Left colon (tissue), 2 donors: ENCODE results near the gene ELP4. TPM values are rescaled to one million over a fixed set of nuclear protein-coding genes. Genes with fewer than 3 reads are reported as not detected.
"Not testable (repeated sequence)": the region's sequence is repeated elsewhere in the genome, so short reads cannot be mapped to it uniquely, and the experiment has no call there.

ENCODE experiments used
- ATAC-seq: fragments of 200-7000 bp; cut with Tn5 transposase; one replicate; pipeline ENCODE4 v1.9.1; 2020; ENCODE audit warnings: mild to moderate bottlenecking, moderate library complexity
- DNase-seq, 2 donors: peaks; one replicate each; pipeline ENCODE4 v3.0.0-alpha.2; 2020
- intact Hi-C, 2 donors: fragments of 100-400 bp; cut with DNase I in 1 of 2; cut with micrococcal nuclease in 1 of 2; formaldehyde crosslinking; loops; one replicate each; pipeline versions ENCODE4 v1.11.2 to v1.14.0; 2022; cut with DNase I, micrococcal nuclease
- long read RNA-seq: library from polyadenylated mRNA; unstranded; transcript quantifications from one replicate; pipeline ENCODE4 v2.0.0, GENCODE V29; 2021
- total RNA-seq, 2 donors: library from RNA; stranded (reverse); fragmentation: NEBNext Ultra II Directional; extraction: Animal tissue kit (Norgen Biotek cat#: 25700); gene quantifications; one replicate each; pipeline ENCODE4 v1.2.1, GENCODE V29; 2021
- donor health status: DM: no; HTN: no; CAD: no.
- donor health status: DM: yes; HTN: yes; CAD: no.

Gene ELP4
- 10 to 100 TPM; 15.1 to 15.2 TPM for total RNA-seq
- long read RNA-seq, full-length matches to known transcripts: 4 of 9 reads
- long read RNA-seq, partial matches to known transcripts: 3 of 9 reads
- long read RNA-seq, other reads (novel, unspliced or antisense): 2 of 9 reads

GRCh38 chr11:31509429-31510345 is at the start of gene ELP4, which contains the start of gene IMMP1L:
Gene ELP4, plus strand, starts transcription at chr11:31509767. Its CDS starts 18 bp downstream, at chr11:31509785.
Gene IMMP1L, minus strand, starts transcription at chr11:31509622. Its CDS starts 46,346 bp downstream, at chr11:31463276.
- DNase-seq: peak; percentile 97
- intact Hi-C loops: no loop called here
- peak; percentile 99 for ATAC-seq

- DNase-seq: no peak
- intact Hi-C loops: no loop called here
- no peak for ATAC-seq
These were observed 45.1 kb upstream of the ELP4 start for GRCh38 chr11:31464436-31464835.

GRCh38 chr11:31474083-31474482 is 35.5 kb upstream of the ELP4 start:
- DNase-seq (no peak), ATAC-seq (no peak)
- intact Hi-C loops: no loop called here

GRCh38 chr11:31477528-31478222 is 31.9 kb upstream of the ELP4 start:
- intact Hi-C loops: no loop called here
- ATAC-seq (no peak), DNase-seq (no peak)

GRCh38 chr11:31478223-31478590 is 31.4 kb upstream of the ELP4 start:
- DNase-seq (no peak), ATAC-seq (no peak)
- intact Hi-C loops: no loop called here

GRCh38 chr11:31479066-31479465 is 30.5 kb upstream of the ELP4 start:
- intact Hi-C loops: no loop called here
- no peak for DNase-seq
- no peak for ATAC-seq

GRCh38 chr11:31480930-31481329 is 28.6 kb upstream of the ELP4 start:
- ATAC-seq: no peak
- no peak for DNase-seq
- intact Hi-C loops: no loop called here

GRCh38 chr11:31484497-31484896 is 25.1 kb upstream of the ELP4 start:
- intact Hi-C loops: no loop called here
- no peak for ATAC-seq
- no peak for DNase-seq

GRCh38 chr11:31487848-31488247 is 21.7 kb upstream of the ELP4 start:
- no peak for ATAC-seq
- intact Hi-C loops: no loop called here

GRCh38 chr11:31492320-31492913 is 17.1 kb upstream of the ELP4 start:
- intact Hi-C loops: no loop called here
- DNase-seq: no peak

More at GRCh38 chr11:31487848-31488247, 21.7 kb upstream of the ELP4 start:
- DNase-seq: no peak

GRCh38 chr11:31493235-31493634 is 16.3 kb upstream of the ELP4 start:
- DNase-seq (no peak), ATAC-seq (no peak)
- intact Hi-C loops: no loop called here

More at GRCh38 chr11:31492320-31492913, 17.1 kb upstream of the ELP4 start:
- no peak for ATAC-seq

- DNase-seq, intact Hi-C loops, ATAC-seq: not testable (repeated sequence)
These were observed 15.8 kb upstream of the ELP4 start for GRCh38 chr11:31493762-31494161.

- DNase-seq (no peak), ATAC-seq (no peak)
- intact Hi-C loops: no loop called here
These were observed 9.9 kb upstream of the ELP4 start for GRCh38 chr11:31499576-31500178.

GRCh38 chr11:31500560-31500959 is 9.0 kb upstream of the ELP4 start:
- DNase-seq: no peak
- intact Hi-C loops: no loop called here
- peak; percentile 49 for ATAC-seq

GRCh38 chr11:31509051-31509428 is 527 bp upstream of the ELP4 start:
- intact Hi-C loops: no loop called here
- peak; percentile 35 for ATAC-seq
- DNase-seq: peak in 1 of 2 donors; percentile 6

- DNase-seq: no peak
- intact Hi-C loops: no loop called here
- no peak for ATAC-seq
These were observed 2.5 kb downstream of the ELP4 start for GRCh38 chr11:31512117-31512516.

GRCh38 chr11:31521497-31522150 is 12.1 kb downstream of the ELP4 start:
- DNase-seq: no peak
- no peak for ATAC-seq
- intact Hi-C loops: no loop called here

- ATAC-seq (peak; percentile 88), DNase-seq (no peak)
- intact Hi-C loops: no loop called here
These were observed 19.6 kb downstream of the ELP4 start for GRCh38 chr11:31529189-31529588.
